Measurements from ENCODE around the gene UBL7. TPM values are rescaled to one million over a fixed set of nuclear protein-coding genes. Genes with fewer than 3 reads are reported as not detected.
"Not testable (repeated sequence)": the region's sequence is repeated elsewhere in the genome, so short reads cannot be mapped to it uniquely, and the experiment has no call there.

UBL7 gene
- total and polyA plus RNA-seq, 3 donors from 2014 or later = 61.9 to 104 (median 70.6) TPM

GRCh38 chr15:74496648-74497047, 35.7 kb upstream of the UBL7 start:
- TF ChIP-seq POLR2A (IDR thresholded peaks at IDR 0.05) (no peak), CTCF (IDR thresholded peaks at IDR 0.05) (no peak)
- no peaks in the 10 kb centered on the region for H3K9me3 ChIP-seq
- no peaks in the 10 kb centered on the region for H3K27me3 ChIP-seq
- intact Hi-C loops (cut with DNase I; ENCODE audit: low total_unique reads) = no loop called here
- no peaks in the 10 kb centered on the region for H3K4me1 ChIP-seq
- no peak overlapping the region for H3K27ac ChIP-seq
- DNase-seq = no peak
- no peaks in the 10 kb centered on the region for H3K36me3 ChIP-seq (ENCODE audit: low read depth, missing control alignments)
- H3K4me3 ChIP-seq = no peak overlapping the region
- 84% methylated on average over 3 of the region's 3 CpGs for WGBS, 2 donors

DNA sequence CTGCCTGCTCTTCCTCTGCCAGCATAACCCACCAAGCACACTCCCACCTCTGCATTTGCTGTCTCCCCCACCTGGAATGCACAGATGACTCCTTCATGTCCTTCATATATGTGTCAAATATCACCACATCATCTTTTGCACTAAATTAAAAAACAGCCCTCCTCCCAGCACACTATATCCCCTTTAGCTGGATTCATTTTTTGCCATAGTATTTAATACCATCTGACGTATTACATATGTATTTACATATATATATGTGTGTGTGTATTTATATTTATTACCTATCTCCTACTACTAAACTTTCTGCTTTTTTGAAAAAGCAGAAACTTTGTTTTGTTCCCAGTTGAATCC, 29.4 kb upstream of the UBL7 start:
- intact Hi-C loops (cut with DNase I; ENCODE audit: low total_unique reads) = no loop called here
- Histone ChIP-seq H3K4me3 (no peak overlapping the region), H3K27ac (no peak overlapping the region), H3K27me3 (no peaks in the 10 kb centered on the region), H3K36me3 (ENCODE audit: low read depth, missing control alignments) (no peaks in the 10 kb centered on the region), H3K9me3 (no peaks in the 10 kb centered on the region), H3K4me1 (no peaks in the 10 kb centered on the region)
- TF ChIP-seq CTCF (IDR thresholded peaks at IDR 0.05) (no peak), POLR2A (IDR thresholded peaks at IDR 0.05) (no peak)
- no peak for DNase-seq
- WGBS, 2 donors = 96 to 98% methylated on average over 1 of the region's 1 CpG

- H3K4me3 ChIP-seq = no peak overlapping the region
- DNase-seq = peak; percentile 56
- 56% methylated on average over 9 of the region's 9 CpGs for WGBS, 2 donors
- H3K4me1 ChIP-seq = no peaks in the 10 kb centered on the region
- intact Hi-C loops (cut with DNase I; ENCODE audit: low total_unique reads) = no loop called here
- TF ChIP-seq POLR2A (IDR thresholded peaks at IDR 0.05) = no peak
- peak in 2 of 3 experiments; percentile 23 to 63 for TF ChIP-seq CTCF (IDR thresholded peaks at IDR 0.05)
- H3K36me3 ChIP-seq (ENCODE audit: low read depth, missing control alignments) = no peaks in the 10 kb centered on the region
- H3K27ac ChIP-seq = no peak overlapping the region
- no peaks in the 10 kb centered on the region for H3K9me3 ChIP-seq
- H3K27me3 ChIP-seq = no peaks in the 10 kb centered on the region
These were observed 28.8 kb upstream of the UBL7 start for GRCh38 chr15:74489518-74490338.

DNA sequence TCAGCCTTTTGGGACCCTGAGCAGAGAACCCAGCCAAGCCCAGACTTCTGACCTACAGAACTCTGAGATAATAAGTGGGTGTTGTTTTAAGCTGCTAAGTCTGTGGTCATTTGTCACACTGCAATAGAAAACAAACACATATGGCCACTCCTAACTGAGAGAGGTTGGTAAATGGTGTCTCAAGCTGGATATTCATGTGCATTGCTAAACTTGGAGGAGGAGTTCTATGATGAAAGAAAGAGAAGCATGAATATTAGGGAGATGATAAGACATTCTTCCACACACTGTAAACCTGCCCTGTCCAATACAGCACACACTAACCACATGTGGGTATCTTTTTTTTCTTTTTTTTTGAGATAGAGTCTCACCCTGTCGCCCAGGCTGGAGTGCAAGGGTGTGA, 27.8 kb upstream of the UBL7 start:
- DNase-seq = no peak
- Histone ChIP-seq H3K9me3 (no peaks in the 10 kb centered on the region), H3K36me3 (ENCODE audit: low read depth, missing control alignments) (no peaks in the 10 kb centered on the region), H3K27me3 (no peaks in the 10 kb centered on the region), H3K27ac (no peak overlapping the region), H3K4me1 (no peaks in the 10 kb centered on the region), H3K4me3 (no peak overlapping the region)
- intact Hi-C loops (cut with DNase I; ENCODE audit: low total_unique reads) = no loop called here
- 90 to 92% methylated on average over 1 of the region's 1 CpG for WGBS, 2 donors
- TF ChIP-seq POLR2A (IDR thresholded peaks at IDR 0.05) (no peak), CTCF (IDR thresholded peaks at IDR 0.05) (no peak)

DNA sequence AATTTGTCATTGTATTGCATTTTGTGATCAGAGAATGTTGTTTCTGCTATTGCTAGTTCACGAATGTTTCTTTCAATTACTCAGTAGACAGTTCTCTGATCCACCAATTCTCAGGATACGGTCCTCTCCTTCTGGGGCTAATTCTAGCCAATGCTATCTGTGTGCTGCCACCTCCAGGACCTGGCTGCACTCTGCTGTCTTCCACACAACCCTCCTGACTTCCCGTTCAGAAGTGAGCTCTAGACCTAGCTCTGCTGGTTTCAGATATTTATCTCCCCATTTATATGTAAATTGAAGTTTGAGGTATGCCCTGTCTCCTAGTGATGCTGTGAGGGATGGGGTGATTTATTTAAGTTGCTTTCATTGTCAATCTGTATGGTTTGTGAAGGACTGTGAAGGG, 21.7 kb upstream of the UBL7 start:
- no peak for TF ChIP-seq CTCF (IDR thresholded peaks at IDR 0.05)
- TF ChIP-seq POLR2A (IDR thresholded peaks at IDR 0.05) = no peak
- no peaks in the 10 kb centered on the region for H3K4me1 ChIP-seq
- no peak overlapping the region for H3K4me3 ChIP-seq
- no peak for DNase-seq
- 64 to 80% methylated on average over 3 of the region's 3 CpGs for WGBS, 2 donors
- no peaks in the 10 kb centered on the region for H3K27me3 ChIP-seq
- H3K9me3 ChIP-seq = no peaks in the 10 kb centered on the region
- no peak overlapping the region for H3K27ac ChIP-seq
- no peaks in the 10 kb centered on the region for H3K36me3 ChIP-seq (ENCODE audit: low read depth, missing control alignments)
- intact Hi-C loops (cut with DNase I; ENCODE audit: low total_unique reads) = no loop called here

DNA sequence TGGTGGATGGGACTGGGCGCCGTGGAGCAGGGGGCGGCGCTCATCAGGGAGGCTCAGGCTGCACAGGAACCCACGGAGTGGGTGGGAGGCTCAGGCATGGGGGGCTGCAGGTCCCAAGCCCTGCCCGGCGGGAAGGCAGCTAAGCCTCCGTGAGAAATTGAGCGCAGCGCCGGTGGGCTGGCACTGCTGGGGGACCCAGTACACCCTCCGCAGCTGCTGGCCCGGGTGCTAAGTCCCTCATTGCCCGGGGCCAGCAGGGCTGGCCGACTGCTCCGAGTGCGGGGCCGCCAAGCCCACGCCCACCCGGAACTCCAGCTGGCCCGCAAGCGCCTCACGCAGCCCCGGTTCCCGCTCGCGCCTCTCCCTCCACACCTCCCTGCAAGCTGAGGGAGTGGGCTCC, 19.4 kb upstream of the UBL7 start:
- H3K36me3 ChIP-seq (ENCODE audit: low read depth, missing control alignments); H3K4me1 ChIP-seq; H3K4me3 ChIP-seq; H3K27ac ChIP-seq; intact Hi-C loops (cut with DNase I; ENCODE audit: low total_unique reads); H3K27me3 ChIP-seq; DNase-seq; H3K9me3 ChIP-seq: not testable (repeated sequence)
- 81% methylated on average over 21 of the region's 27 CpGs; no CpG with 5 or more reads in 1 of the 2 donors for WGBS, 2 donors

- intact Hi-C loops (cut with DNase I; ENCODE audit: low total_unique reads); H3K4me3 ChIP-seq; DNase-seq; H3K27ac ChIP-seq; H3K36me3 ChIP-seq (ENCODE audit: low read depth, missing control alignments); H3K9me3 ChIP-seq; H3K4me1 ChIP-seq; H3K27me3 ChIP-seq: not testable (repeated sequence)
- WGBS, 2 donors = 91 to 94% methylated on average over 7 of the region's 7 CpGs
These were observed 10.7 kb upstream of the UBL7 start for GRCh38 chr15:74471621-74472020.

Measured in testis (tissue), 3 donors.